Lower leg skin (tissue), 3 donors: ENCODE measurements around the gene MYO7A.

Experiments used
- POLR2A ChIP-seq, 2 donors: fragments of 450-650 bp; IDR thresholded peaks; one replicate each; pipeline ENCODE4 v1.6.1; 2016 to 2017; ENCODE audit warnings: antibody characterized with exemption in 2 of 2, mild to moderate bottlenecking in 1 of 2, moderate library complexity in 1 of 2
- TF ChIP-seq, protein P1 (sequence below), 3 donors: fragments of 450-650 bp; IDR thresholded peaks; one replicate each; pipeline ENCODE4 v1.5.1; 2016; ENCODE audit warnings: antibody characterized with exemption in 3 of 3, mild to moderate bottlenecking in 3 of 3, moderate library complexity in 2 of 3

DNA sequence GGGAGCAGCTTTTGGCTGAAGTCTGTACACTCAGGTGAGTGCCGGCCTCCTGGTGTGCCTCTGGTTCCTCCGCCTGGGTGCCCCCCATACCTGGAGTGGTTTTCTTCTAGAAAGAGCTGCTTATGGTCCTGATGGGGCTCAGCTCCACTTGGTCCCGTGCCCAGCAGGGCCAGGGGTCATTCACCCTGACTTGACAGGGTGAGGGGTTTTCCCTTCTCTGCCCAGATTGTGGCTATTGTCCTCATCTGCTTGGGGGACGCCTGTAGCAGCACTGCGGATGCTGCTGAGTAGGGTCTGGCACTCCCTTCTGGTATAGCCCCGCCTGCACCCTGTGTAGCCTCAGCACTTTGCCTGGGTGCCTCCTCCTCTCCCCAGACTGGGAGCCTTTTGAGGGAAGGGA is 17.2 kb upstream of the MYO7A start:
- TF ChIP-seq, protein P1, sequence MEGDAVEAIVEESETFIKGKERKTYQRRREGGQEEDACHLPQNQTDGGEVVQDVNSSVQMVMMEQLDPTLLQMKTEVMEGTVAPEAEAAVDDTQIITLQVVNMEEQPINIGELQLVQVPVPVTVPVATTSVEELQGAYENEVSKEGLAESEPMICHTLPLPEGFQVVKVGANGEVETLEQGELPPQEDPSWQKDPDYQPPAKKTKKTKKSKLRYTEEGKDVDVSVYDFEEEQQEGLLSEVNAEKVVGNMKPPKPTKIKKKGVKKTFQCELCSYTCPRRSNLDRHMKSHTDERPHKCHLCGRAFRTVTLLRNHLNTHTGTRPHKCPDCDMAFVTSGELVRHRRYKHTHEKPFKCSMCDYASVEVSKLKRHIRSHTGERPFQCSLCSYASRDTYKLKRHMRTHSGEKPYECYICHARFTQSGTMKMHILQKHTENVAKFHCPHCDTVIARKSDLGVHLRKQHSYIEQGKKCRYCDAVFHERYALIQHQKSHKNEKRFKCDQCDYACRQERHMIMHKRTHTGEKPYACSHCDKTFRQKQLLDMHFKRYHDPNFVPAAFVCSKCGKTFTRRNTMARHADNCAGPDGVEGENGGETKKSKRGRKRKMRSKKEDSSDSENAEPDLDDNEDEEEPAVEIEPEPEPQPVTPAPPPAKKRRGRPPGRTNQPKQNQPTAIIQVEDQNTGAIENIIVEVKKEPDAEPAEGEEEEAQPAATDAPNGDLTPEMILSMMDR (IDR thresholded peaks at IDR 0.05), result no peak
- no peak for TF ChIP-seq POLR2A (IDR thresholded peaks at IDR 0.05)
